ENCODE results near the gene CSNK1A1. TPM values are rescaled to one million over a fixed set of nuclear protein-coding genes. Genes with fewer than 3 reads are reported as not detected.
A peak's percentile ranks its signal among the peaks of the same experiment; 100 is the strongest.

CSNK1A1 gene
- total and polyA plus RNA-seq, 2 of the 4 experiments (the other 2 are of a cell fraction) = 140 to 419 TPM

DNA sequence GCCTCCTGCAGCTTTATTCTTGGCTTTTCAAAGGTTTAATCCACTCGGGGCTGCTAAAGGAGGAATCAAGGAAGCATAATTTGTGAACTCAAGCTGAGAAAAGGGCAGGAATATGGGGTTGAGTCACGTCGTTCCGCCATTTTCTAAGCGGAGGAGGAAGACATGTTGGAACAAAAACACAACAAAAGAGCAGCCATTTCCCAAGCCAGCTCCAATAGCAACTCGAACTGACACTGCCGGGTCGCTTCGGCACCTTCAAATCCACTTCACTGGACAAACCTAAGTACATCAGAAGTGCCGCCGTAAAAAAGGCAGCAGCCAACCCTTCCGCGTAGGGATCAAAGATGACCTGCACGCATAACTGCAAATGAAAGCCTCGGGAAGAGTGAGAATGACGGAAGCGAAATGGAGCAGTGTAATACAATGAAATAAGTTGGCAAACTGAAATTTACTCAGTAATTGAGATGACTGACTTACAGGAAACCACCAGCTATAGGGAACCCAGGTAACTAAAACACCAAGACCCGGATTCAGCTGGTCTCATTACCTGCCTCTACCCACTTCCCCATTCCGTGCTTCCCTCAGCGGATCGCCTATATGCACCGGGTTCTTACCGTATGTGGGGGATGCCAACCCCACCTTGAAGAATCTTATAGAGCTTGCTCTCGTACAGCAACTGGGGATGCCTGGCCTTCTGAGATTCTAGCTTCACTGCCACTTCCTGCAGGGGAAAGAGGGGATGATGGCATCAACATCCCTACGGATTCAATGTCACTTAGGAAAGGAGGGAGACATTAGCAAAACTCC is 1.6 kb downstream of the CSNK1A1 start:
- H2BK5ac ChIP-seq (ENCODE audit: low read depth, low read length, poor library complexity, severe bottlenecking) = peak overlapping the region; percentile 89
- H4K5ac ChIP-seq (ENCODE audit: low read depth, low read length) = peak overlapping the region; percentile 89
- H4K8ac ChIP-seq (ENCODE audit: low read depth in 2 of 2, low read length in 2 of 2) = peak overlapping the region; percentile 74 to 89; a peak in 3 of 4 replicates
- peak overlapping the region; percentile 81 for H3K4me3 ChIP-seq (ENCODE audit: insufficient read depth, low read depth, low read length)
- H3K27me3 ChIP-seq (ENCODE audit: control insufficient read depth, insufficient read depth, low read length) = no peaks in the 10 kb centered on the region
- H3K9me1 ChIP-seq (ENCODE audit: insufficient read depth, low read length) = peaks cover 4% of the 10 kb centered on the region
- POLR2A ChIA-PET (ENCODE audit: unreplicated experiment) = interaction anchor here (0.6 to 1.6 kb wide), 6 partner anchors 12 to 107 kb away, joined by 4 to 10 read pairs (median 4); no protein-coding TSS in a partner anchor
- ATAC-seq (ENCODE audit: low read depth) (no peak), DNase-seq (peak; percentile 66)
- peak overlapping the region; percentile 73 for H2BK120ac ChIP-seq (ENCODE audit: low read depth, low read length)
- BruUV-seq (replicated peaks) = no TSS peak
- dilution Hi-C loops (cut with HindIII; ENCODE audit: low sequenced_read_pairs, unreplicated experiment) (no loop called here), intact Hi-C loops (cut with micrococcal nuclease) (loop anchor here (2.0 to 5.0 kb wide), 2 partner anchors 32 to 53 kb away; no protein-coding TSS in a partner anchor), in situ Hi-C loops (cut with MboI; ENCODE audit: low sequenced_read_pairs) (loop anchor here (25.0 kb wide), 1 partner anchor 387 kb away; no protein-coding TSS in a partner anchor)
- CTCF ChIA-PET = interaction anchor here (0.7 to 1.9 kb wide), 4 partner anchors 13 to 98 kb away, joined by 3 to 5 read pairs (median 4); no protein-coding TSS in a partner anchor
- H2AFZ ChIP-seq (replicated peaks; ENCODE audit: low read length, poor library complexity) = no peak overlapping the region
- 0 out of 4 replicates have a peak, but pooled peaks cover 0 to 10% of the 10 kb centered on the region in 2 experiments for H3K79me1 ChIP-seq (ENCODE audit: low read depth in 1 of 2, low read length in 2 of 2)
- H2AK5ac ChIP-seq (ENCODE audit: low read depth, low read length) = peak overlapping the region; percentile 78
- H3K4me2 ChIP-seq (ENCODE audit: low read depth, low read length) = peak overlapping the region; percentile 87
- H3K4ac ChIP-seq (ENCODE audit: low read depth, low read length) = peak overlapping the region; percentile 99
- no peaks in the 10 kb centered on the region for H3K9me3 ChIP-seq (ENCODE audit: control insufficient read depth, insufficient read depth, low read length)
- H4K20me1 ChIP-seq (ENCODE audit: insufficient read depth, low read length) = peaks cover 49% of the 10 kb centered on the region
- peak overlapping the region; percentile 100 for H3K23ac ChIP-seq (ENCODE audit: low read depth, low read length)
- H2BK15ac ChIP-seq (ENCODE audit: low read depth, low read length) = peak overlapping the region; percentile 20; the same call in 2 of the 3 replicates
- H3K14ac ChIP-seq (replicated peaks; ENCODE audit: low read depth, low read length) = peak overlapping the region; percentile 99
- H3K18ac ChIP-seq (ENCODE audit: low read depth, low read length) = peak overlapping the region; percentile 94
- peak overlapping the region; percentile 100 for H3K27ac ChIP-seq (ENCODE audit: insufficient read depth, low read length)
- peaks cover 36% of the 10 kb centered on the region for H3K36me3 ChIP-seq (ENCODE audit: control insufficient read depth, insufficient read depth, low read length)
- H4K91ac ChIP-seq (ENCODE audit: insufficient read depth, low read depth, low read length) = peak overlapping the region; percentile 65
- H2AK9ac ChIP-seq (replicated peaks; ENCODE audit: low read depth, low read length, poor library complexity) = peak overlapping the region; percentile 80
- H3K4me1 ChIP-seq (ENCODE audit: control insufficient read depth, insufficient read depth, low read length) = peaks cover 3% of the 10 kb centered on the region
- H3K56ac ChIP-seq (ENCODE audit: extremely low read depth, insufficient read depth, low read length) = peak overlapping the region; percentile 99
- no peak overlapping the region for H2BK20ac ChIP-seq (ENCODE audit: low read depth, low read length)
- TF ChIP-seq CHD1 (IDR thresholded peaks at IDR 0.05; ENCODE audit: low read depth, low read length) (peak; percentile 54; the same call in 1 of the 2 replicates), FOS (IDR thresholded peaks at IDR 0.05; ENCODE audit: low read depth, low read length) (no peak), MXI1 (IDR thresholded peaks at IDR 0.05; ENCODE audit: borderline replicate concordance, low read depth, low read length) (0 out of 2 replicates have a peak, but pooled peaks have one; percentile 23)
- peak overlapping the region; percentile 100 for H3K9ac ChIP-seq (ENCODE audit: low read depth, low read length)
- no CpG with 5 or more reads among the region's 25 CpGs for WGBS, 2 experiments (ENCODE audit: extremely low coverage in 2 of 2, insufficient read length in 1 of 2)
